SK-N-SH (cell line): ENCODE measurements around the gene TXNRD1. TPM values are rescaled to one million over a fixed set of nuclear protein-coding genes. Genes with fewer than 3 reads are reported as not detected.

Source experiments
- CTCF ChIA-PET: fragments of 300-600, 350-600 bp; formaldehyde crosslinking; extraction: SDS; loops from one replicate; lab custom pipeline; 2021; lab: Yijun Ruan, JAX
- POLR2A ChIA-PET: fragments of 350-600 bp; sonication (Branson Sonifier 250); formaldehyde crosslinking; extraction: SDS; loops from one replicate; lab custom pipeline; 2020; ENCODE audit warnings: antibody characterized with exemption, inconsistent platforms; lab: Yijun Ruan, JAX
- DNase-seq: peaks from one replicate; pipeline ENCODE4 v3.0.0; 2012
- H2AFZ ChIP-seq: fragments of 200-600 bp; sonication (generic); 2 replicates; pipeline ENCODE4 v1.8.1; 2016; ENCODE audit warnings: antibody characterized with exemption, mild to moderate bottlenecking, low read depth
- H3F3A ChIP-seq: fragments of 200-600 bp; sonication (generic); replicated peaks from 2 replicates; pipeline ENCODE3; 2016; ENCODE audit warnings: antibody characterized with exemption, mild to moderate bottlenecking; ENCODE audit not compliant: insufficient read depth
- H3K27ac ChIP-seq, 2 experiments: fragments of 200-500 bp in 1 of 2; fragments of 200-600 bp in 1 of 2; sonication (Bioruptor generic) in 1 of 2; sonication (generic), shearing (Covaris generic) in 1 of 2; 2 replicates each; pipeline versions ENCODE4 v1.5.1 to v1.6.1; 2014 to 2016; ENCODE audit warnings: low read depth in 2 of 2, inconsistent platforms in 1 of 2, low read length in 1 of 2, mild to moderate bottlenecking in 1 of 2, mixed read lengths in 1 of 2
- H3K27me3 ChIP-seq: fragments of 200-600 bp; sonication (generic), shearing (Covaris generic); 2 replicates; pipeline ENCODE4 v1.6.1; 2016; ENCODE audit warnings: mixed run types; ENCODE audit not compliant: insufficient read depth
- H3K36me3 ChIP-seq, 2 experiments: fragments of 200-500 bp in 1 of 2; fragments of 200-600 bp in 1 of 2; sonication (Bioruptor generic) in 1 of 2; sonication (generic) in 1 of 2; replicated peaks in 1 of 2; 2 replicates each; pipeline versions ENCODE3 to v1.5.1; 2014 to 2016; ENCODE audit warnings: low read length in 1 of 2, mild to moderate bottlenecking in 1 of 2; ENCODE audit not compliant: insufficient read depth in 2 of 2, control insufficient read depth in 1 of 2
- H3K4me1 ChIP-seq, 2 experiments: fragments of 200-500 bp in 1 of 2; fragments of 200-600 bp in 1 of 2; sonication (Bioruptor generic) in 1 of 2; sonication (generic), shearing (Covaris generic) in 1 of 2; 2 replicates each; pipeline versions ENCODE4 v1.5.1 to v1.6.1; 2014 to 2016; ENCODE audit warnings: low read depth in 1 of 2, low read length in 1 of 2, mixed run types in 1 of 2; ENCODE audit not compliant: insufficient read depth in 2 of 2, control insufficient read depth in 1 of 2
- H3K4me2 ChIP-seq: fragments of 200-600 bp; sonication (generic), shearing (Covaris generic); 2 replicates; pipeline ENCODE4 v1.6.1; 2017; ENCODE audit warnings: mixed run types
- H3K4me3 ChIP-seq, 2 experiments: fragments of 200-500 bp in 1 of 2; fragments of 200-600 bp in 1 of 2; sonication (Bioruptor generic) in 1 of 2; sonication (generic), shearing (Covaris generic) in 1 of 2; 2 replicates each; pipeline versions ENCODE4 v1.5.1 to v1.8.1; 2014 to 2016; ENCODE audit warnings: low read depth in 2 of 2, inconsistent platforms in 1 of 2, low read length in 1 of 2, mild to moderate bottlenecking in 1 of 2, mixed read lengths in 1 of 2, moderate library complexity in 1 of 2
- H3K79me2 ChIP-seq: fragments of 200-600 bp; sonication (generic); 2 replicates; pipeline ENCODE4 v1.8.1; 2017; ENCODE audit warnings: mild to moderate bottlenecking; ENCODE audit not compliant: insufficient read depth
- H3K9ac ChIP-seq: fragments of 200-600 bp; sonication (generic); 2 replicates; pipeline ENCODE4 v1.6.1; 2017; ENCODE audit warnings: mixed run types
- H3K9me2 ChIP-seq: fragments of 200-600 bp; sonication (generic); 2 replicates; pipeline ENCODE4 v1.6.1; 2017; ENCODE audit warnings: mixed run types
- H3K9me3 ChIP-seq: fragments of 200-600 bp; sonication (generic); 2 replicates; pipeline ENCODE4 v1.6.1; 2017; ENCODE audit warnings: mixed run types, mild to moderate bottlenecking, moderate library complexity
- H4K20me1 ChIP-seq: fragments of 200-600 bp; sonication (generic); 2 replicates; pipeline ENCODE4 v1.6.1; 2017; ENCODE audit warnings: mild to moderate bottlenecking, mixed run types; ENCODE audit not compliant: insufficient read depth
- ELF1 ChIP-seq: IDR thresholded peaks from 2 replicates; pipeline ENCODE4 v1.4.0; 2012
- EP300 ChIP-seq, 2 experiments: IDR thresholded peaks; 2 replicates each; pipeline versions ENCODE4 v1.4.0 to v1.6.1; 2012; ENCODE audit warnings: borderline replicate concordance in 1 of 2, low read depth in 1 of 2, low read length in 1 of 2
- EZH2phosphoT487 ChIP-seq: fragments of 200-600 bp; sonication (generic); IDR thresholded peaks from 2 replicates; pipeline ENCODE4 v1.6.1; 2017; ENCODE audit warnings: low read depth, mixed run types, mild to moderate bottlenecking, antibody characterized with exemption, moderate library complexity, borderline replicate concordance
- FOXJ3 ChIP-seq: sonication (generic); formaldehyde crosslinking; IDR thresholded peaks from 2 replicates; pipeline ENCODE4 v1.5.1; 2020; ENCODE audit warnings: mild to moderate bottlenecking, missing genetic modification reagents
- GATA2 ChIP-seq: sonication (generic); formaldehyde crosslinking; IDR thresholded peaks from 2 replicates; pipeline ENCODE4 v1.5.0; 2020; ENCODE audit warnings: mild to moderate bottlenecking, missing genetic modification reagents
- JUND ChIP-seq: IDR thresholded peaks from 2 replicates; pipeline ENCODE4 v1.4.0; 2012
- MEF2A ChIP-seq: IDR thresholded peaks from 2 replicates; pipeline ENCODE4 v1.4.0; 2012; ENCODE audit warnings: low read depth, borderline replicate concordance
- RXRA ChIP-seq: IDR thresholded peaks from 2 replicates; pipeline ENCODE4 v1.4.0; 2012; ENCODE audit warnings: low read depth, mild to moderate bottlenecking, borderline replicate concordance
- WGBS: methylation state at CpG from one replicate; pipeline ENCODE4 v1.1.6; 2017; ENCODE audit warnings: low lambda C conversion rate; 5-methylcytosine and 5-hydroxymethylcytosine counted together
- polyA plus RNA-seq, 3 experiments: library from polyadenylated mRNA; depleted of rRNA; stranded (reverse); fragments of >200 nt; gene quantifications; 2 replicates each; pipeline ENCODE4 v1.2.3, GENCODE V29; 2012
- TF ChIP-seq, protein P1 (sequence below): fragments of 200-600 bp; sonication (generic); IDR thresholded peaks from 2 replicates; pipeline ENCODE4 v1.6.1; 2017; ENCODE audit warnings: antibody characterized with exemption, mild to moderate bottlenecking, moderate library complexity
- TF ChIP-seq, protein P2 (sequence below): IDR thresholded peaks from 2 replicates; pipeline ENCODE4 v1.4.0; 2012; ENCODE audit warnings: low read depth, borderline replicate concordance

Gene TXNRD1
- polyA plus RNA-seq, 1 of the 3 experiments (the other 2 are of a cell fraction), result 143 TPM

DNA sequence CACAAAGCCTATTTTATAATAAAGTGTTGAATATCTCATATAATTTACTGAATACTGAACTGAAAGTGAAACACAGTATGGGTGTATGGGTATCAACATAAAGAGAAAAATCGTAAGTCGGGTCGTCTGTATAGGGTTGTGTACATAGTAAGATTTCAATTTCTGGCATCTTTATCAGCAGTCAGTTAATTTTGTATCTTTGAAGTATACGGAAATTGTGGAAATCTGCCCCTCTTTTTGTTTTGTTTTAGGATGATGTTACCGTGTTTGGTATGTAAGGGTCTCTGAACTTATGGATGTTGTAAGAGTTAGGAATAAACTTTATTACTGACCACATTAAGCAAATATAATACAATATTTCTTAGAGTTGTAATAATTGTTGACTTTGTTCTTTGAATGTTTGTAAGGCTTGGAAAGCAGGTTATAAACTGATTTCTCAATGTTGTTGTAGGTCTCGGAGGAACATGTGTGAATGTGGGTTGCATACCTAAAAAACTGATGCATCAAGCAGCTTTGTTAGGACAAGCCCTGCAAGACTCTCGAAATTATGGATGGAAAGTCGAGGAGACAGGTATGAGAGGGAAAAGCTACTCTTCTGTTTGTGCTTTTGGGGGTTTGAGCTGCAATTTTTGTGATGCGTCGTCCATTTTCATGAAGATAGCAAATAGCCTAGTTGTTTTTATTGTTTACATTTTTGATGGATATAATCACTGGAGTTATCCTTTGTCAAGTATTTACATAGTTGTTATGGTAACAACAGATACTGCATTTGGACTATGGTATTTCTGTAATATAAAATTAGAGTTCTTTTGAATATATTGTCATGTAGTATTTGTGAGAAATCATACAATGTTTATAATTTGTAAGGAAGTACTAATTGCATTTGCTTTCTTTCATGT is 100.0 kb downstream of the TXNRD1 start:
- Histone ChIP-seq H3K4me2 (no peak overlapping the region), H3K9ac (no peak overlapping the region), H3F3A (peaks cover 26% of the 10 kb centered on the region)
- POLR2A ChIA-PET, result no interaction called here
- TF ChIP-seq EP300 (IDR thresholded peaks at IDR 0.05; ENCODE audit: borderline replicate concordance in 1 of 2, low read depth in 1 of 2, low read length in 1 of 2) (no peak), FOXJ3 (no peak)
- TF ChIP-seq, all 33 proteins: peak for 0
- no peak for DNase-seq
- H2AFZ ChIP-seq, result no peak overlapping the region
- H3K4me3 ChIP-seq, result no peak overlapping the region
- no peaks in the 10 kb centered on the region for H3K9me3 ChIP-seq
- WGBS, result 78% methylated on average over 10 of the region's 10 CpGs
- H3K27me3 ChIP-seq, result no peaks in the 10 kb centered on the region
- H3K9me2 ChIP-seq, result no peaks in the 10 kb centered on the region
- H3K4me1 ChIP-seq, result no peaks in the 10 kb centered on the region
- H3K79me2 ChIP-seq, result peaks cover 84% of the 10 kb centered on the region
- no peak overlapping the region; a peak in 1 of 4 replicates for H3K27ac ChIP-seq
- H4K20me1 ChIP-seq, result peaks cover 4% of the 10 kb centered on the region; the same call in 1 of the 2 replicates
- CTCF ChIA-PET, result interaction anchor here (0.6 to 1.1 kb wide), 2 partner anchors 43 to 525 kb away, joined by 3 read pairs; no protein-coding TSS in a partner anchor
- H3K36me3 ChIP-seq, result peaks cover 82 to 89% of the 10 kb centered on the region in 2 experiments

DNA sequence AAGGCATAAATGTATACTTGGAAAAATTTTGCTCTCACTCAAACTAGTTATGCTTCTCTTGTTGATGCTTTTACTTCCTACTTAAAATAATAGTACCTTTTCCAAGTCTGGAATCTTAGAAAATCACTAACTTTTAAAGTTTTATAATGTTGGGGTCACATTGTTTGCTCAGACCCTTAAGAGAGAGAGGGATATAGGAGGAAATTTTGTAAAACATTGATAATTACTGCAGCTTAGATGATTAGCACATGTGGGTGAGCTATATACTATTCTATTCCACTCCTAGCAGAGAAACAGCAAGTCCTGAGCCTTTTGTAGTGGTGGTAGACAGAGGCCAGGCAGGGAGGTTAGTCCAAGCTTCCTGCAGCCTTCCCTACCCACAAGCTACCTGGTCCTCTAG is 101.4 kb downstream of the TXNRD1 start:
- Histone ChIP-seq H3K4me1 (no peaks in the 10 kb centered on the region), H3K9ac (no peak overlapping the region), H3K79me2 (peaks cover 73% of the 10 kb centered on the region), H3K9me3 (no peaks in the 10 kb centered on the region), H3K27ac (no peak overlapping the region)
- TF ChIP-seq ELF1 (no peak), GATA2 (CRISPR knock-in tag) (no peak), RXRA (no peak)
- TF ChIP-seq, all 33 proteins: peak for 0
- no peak overlapping the region for H2AFZ ChIP-seq
- no peaks in the 10 kb centered on the region; the same call in 1 of the 2 replicates for H4K20me1 ChIP-seq
- POLR2A ChIA-PET, result interaction anchor here (0.5 to 0.6 kb wide), 2 partner anchors 142 to 178 kb away, joined by 3 to 4 read pairs; no protein-coding TSS in a partner anchor
- H3K4me2 ChIP-seq, result no peak overlapping the region
- H3F3A ChIP-seq, result peaks cover 32% of the 10 kb centered on the region
- DNase-seq, result no peak
- H3K36me3 ChIP-seq, result peaks cover 88 to 89% of the 10 kb centered on the region in 2 experiments
- no peaks in the 10 kb centered on the region for H3K27me3 ChIP-seq
- H3K9me2 ChIP-seq, result no peaks in the 10 kb centered on the region
- H3K4me3 ChIP-seq, result no peak overlapping the region
- CTCF ChIA-PET, result interaction anchor here (1.1 to 1.4 kb wide), 2 partner anchors 42 to 115 kb away, joined by 3 read pairs; no protein-coding TSS in a partner anchor

DNA sequence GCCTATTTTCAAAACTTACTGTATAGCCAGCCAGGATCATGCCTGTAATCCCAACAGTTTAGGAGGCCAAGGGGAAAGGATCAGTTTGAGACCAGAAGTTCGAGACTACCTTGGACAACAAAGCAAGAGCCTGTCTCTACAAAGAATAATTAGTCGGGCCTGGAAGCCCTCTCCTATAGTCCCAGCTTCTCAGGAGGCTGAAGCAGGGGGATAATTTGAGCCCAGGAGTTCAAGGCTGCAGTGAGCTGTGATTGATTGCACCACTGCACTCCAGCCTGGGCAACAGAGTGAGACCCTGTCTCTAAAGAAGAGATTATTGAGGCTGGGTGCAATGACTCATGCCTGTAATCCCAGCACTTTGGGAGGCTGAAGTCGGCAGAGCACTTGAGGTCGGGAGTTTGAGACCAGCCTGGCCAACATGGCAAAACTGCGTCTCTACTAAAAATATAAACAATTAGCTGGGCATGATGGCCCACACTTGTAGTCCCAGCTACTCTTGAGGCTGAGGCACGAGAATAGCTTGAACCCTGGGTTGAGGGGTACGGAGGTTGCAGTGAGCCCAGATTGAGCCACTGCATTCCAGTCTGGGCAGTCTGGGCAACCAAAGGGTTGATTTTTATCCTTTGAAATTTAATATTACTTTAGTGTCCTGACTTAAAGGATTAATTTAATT is 102.1 kb downstream of the TXNRD1 start:
- Histone ChIP-seq H2AFZ (no peak overlapping the region), H3K9me2 (no peaks in the 10 kb centered on the region), H3F3A (peaks cover 32% of the 10 kb centered on the region), H3K9me3 (no peaks in the 10 kb centered on the region), H3K4me2 (no peak overlapping the region), H3K4me3 (no peak overlapping the region), H3K4me1 (no peaks in the 10 kb centered on the region), H3K27me3 (no peaks in the 10 kb centered on the region), H4K20me1 (no peaks in the 10 kb centered on the region; the same call in 1 of the 2 replicates), H3K79me2 (peaks cover 72% of the 10 kb centered on the region), H3K27ac (no peak overlapping the region), H3K36me3 (peaks cover 83 to 88% of the 10 kb centered on the region in 2 experiments), H3K9ac (no peak overlapping the region)
- DNase-seq, result no peak
- ChIA-PET POLR2A (no interaction called here), CTCF (interaction anchor here (1.4 kb wide), 2 partner anchors 10 to 116 kb away, joined by 3 read pairs; no protein-coding TSS in a partner anchor)
- TF ChIP-seq, protein P1, sequence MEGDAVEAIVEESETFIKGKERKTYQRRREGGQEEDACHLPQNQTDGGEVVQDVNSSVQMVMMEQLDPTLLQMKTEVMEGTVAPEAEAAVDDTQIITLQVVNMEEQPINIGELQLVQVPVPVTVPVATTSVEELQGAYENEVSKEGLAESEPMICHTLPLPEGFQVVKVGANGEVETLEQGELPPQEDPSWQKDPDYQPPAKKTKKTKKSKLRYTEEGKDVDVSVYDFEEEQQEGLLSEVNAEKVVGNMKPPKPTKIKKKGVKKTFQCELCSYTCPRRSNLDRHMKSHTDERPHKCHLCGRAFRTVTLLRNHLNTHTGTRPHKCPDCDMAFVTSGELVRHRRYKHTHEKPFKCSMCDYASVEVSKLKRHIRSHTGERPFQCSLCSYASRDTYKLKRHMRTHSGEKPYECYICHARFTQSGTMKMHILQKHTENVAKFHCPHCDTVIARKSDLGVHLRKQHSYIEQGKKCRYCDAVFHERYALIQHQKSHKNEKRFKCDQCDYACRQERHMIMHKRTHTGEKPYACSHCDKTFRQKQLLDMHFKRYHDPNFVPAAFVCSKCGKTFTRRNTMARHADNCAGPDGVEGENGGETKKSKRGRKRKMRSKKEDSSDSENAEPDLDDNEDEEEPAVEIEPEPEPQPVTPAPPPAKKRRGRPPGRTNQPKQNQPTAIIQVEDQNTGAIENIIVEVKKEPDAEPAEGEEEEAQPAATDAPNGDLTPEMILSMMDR, result no peak
- TF ChIP-seq, protein P2, sequence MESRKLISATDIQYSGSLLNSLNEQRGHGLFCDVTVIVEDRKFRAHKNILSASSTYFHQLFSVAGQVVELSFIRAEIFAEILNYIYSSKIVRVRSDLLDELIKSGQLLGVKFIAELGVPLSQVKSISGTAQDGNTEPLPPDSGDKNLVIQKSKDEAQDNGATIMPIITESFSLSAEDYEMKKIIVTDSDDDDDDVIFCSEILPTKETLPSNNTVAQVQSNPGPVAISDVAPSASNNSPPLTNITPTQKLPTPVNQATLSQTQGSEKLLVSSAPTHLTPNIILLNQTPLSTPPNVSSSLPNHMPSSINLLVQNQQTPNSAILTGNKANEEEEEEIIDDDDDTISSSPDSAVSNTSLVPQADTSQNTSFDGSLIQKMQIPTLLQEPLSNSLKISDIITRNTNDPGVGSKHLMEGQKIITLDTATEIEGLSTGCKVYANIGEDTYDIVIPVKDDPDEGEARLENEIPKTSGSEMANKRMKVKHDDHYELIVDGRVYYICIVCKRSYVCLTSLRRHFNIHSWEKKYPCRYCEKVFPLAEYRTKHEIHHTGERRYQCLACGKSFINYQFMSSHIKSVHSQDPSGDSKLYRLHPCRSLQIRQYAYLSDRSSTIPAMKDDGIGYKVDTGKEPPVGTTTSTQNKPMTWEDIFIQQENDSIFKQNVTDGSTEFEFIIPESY, result no peak
- TF ChIP-seq MEF2A (no peak), JUND (no peak), GATA2 (CRISPR knock-in tag) (no peak), EZH2phosphoT487 (no peak)
- WGBS, result 95% methylated on average over 7 of the region's 7 CpGs
